Kasumi-1 (cell line): Measurements from ENCODE around the gene KCNK4.
"Not testable (repeated sequence)": the region's sequence is repeated elsewhere in the genome, so short reads cannot be mapped to it uniquely, and the experiment has no call there.

Source experiments
- DNase-seq, 2 experiments: peaks; one replicate each; lab custom pipeline; 2025; lab: John Stamatoyannopoulos, UW

KCNK4 gene

GRCh38 chr11:64291262-64291751 lies at the start of gene KCNK4:
KCNK4 (plus strand) TSS chr11:64291302; CDS start chr11:64293019, 1,717 bp downstream.
- DNase-seq: no peak

GRCh38 chr11:64241491-64242374 lies 49.4 kb upstream of the KCNK4 start:
- DNase-seq: peak; percentile 19 to 96

GRCh38 chr11:64243236-64243854 lies 47.8 kb upstream of the KCNK4 start:
- no peak for DNase-seq

GRCh38 chr11:64244107-64244506 lies 47.0 kb upstream of the KCNK4 start:
- DNase-seq: no peak

GRCh38 chr11:64244966-64245365 lies 46.1 kb upstream of the KCNK4 start:
- no peak for DNase-seq

- no peak for DNase-seq
These were observed 45.7 kb upstream of the KCNK4 start for GRCh38 chr11:64245401-64245796.

GRCh38 chr11:64245797-64246620 lies 45.1 kb upstream of the KCNK4 start:
- peak; percentile 35 to 49 for DNase-seq

GRCh38 chr11:64246621-64246870 lies 44.6 kb upstream of the KCNK4 start:
- DNase-seq: not testable (repeated sequence)

GRCh38 chr11:64246871-64247728 lies 44.0 kb upstream of the KCNK4 start, which contains the start of gene PPP1R14B:
PPP1R14B (minus strand) TSS chr11:64246943; CDS start chr11:64246673, 270 bp downstream.
- DNase-seq: peak; percentile 79 to 82

GRCh38 chr11:64247729-64248531 lies 43.2 kb upstream of the KCNK4 start:
- no peak for DNase-seq

- no peak for DNase-seq
These were observed 42.5 kb upstream of the KCNK4 start for GRCh38 chr11:64248578-64248977.

- no peak for DNase-seq
These were observed 42.1 kb upstream of the KCNK4 start for GRCh38 chr11:64249038-64249437.

GRCh38 chr11:64249563-64250414 lies 41.3 kb upstream of the KCNK4 start:
- DNase-seq: peak; percentile 49 to 54

- peak in 1 of 2 experiments; percentile 51 for DNase-seq
These were observed 40.6 kb upstream of the KCNK4 start for GRCh38 chr11:64250415-64251015.

GRCh38 chr11:64251016-64251752 lies 39.9 kb upstream of the KCNK4 start, which contains the start of gene PLCB3:
PLCB3 (plus strand) TSS chr11:64251530; CDS start chr11:64251650, 120 bp downstream.
- peak; percentile 50 to 51 for DNase-seq

GRCh38 chr11:64251753-64252002 lies 39.4 kb upstream of the KCNK4 start:
- peak in 1 of 2 experiments; percentile 48 for DNase-seq

GRCh38 chr11:64252003-64252872 lies 38.9 kb upstream of the KCNK4 start:
- peak in 1 of 2 experiments; percentile 52 for DNase-seq

GRCh38 chr11:64253043-64253442 lies 38.1 kb upstream of the KCNK4 start:
- DNase-seq: no peak
